Sigmoid colon (tissue), 4 donors: ENCODE results near the gene SH3BP5.

Source experiments
- CTCF ChIP-seq, 4 experiments: fragments of 450-650 bp in 3 of 4; fragments of 200-600 bp in 1 of 4; IDR thresholded peaks; one replicate each; pipeline ENCODE4 v1.5.1; 2016 to 2019; ENCODE audit warnings: antibody characterized with exemption in 4 of 4, mild to moderate bottlenecking in 3 of 4, moderate library complexity in 2 of 4
- EP300 ChIP-seq, 4 donors: sonication (generic); formaldehyde crosslinking; IDR thresholded peaks; one replicate each; pipeline ENCODE4 v1.6.1; 2017; ENCODE audit warnings: antibody characterized with exemption in 4 of 4
- POLR2A ChIP-seq, 2 donors: fragments of 450-650 bp; IDR thresholded peaks; one replicate each; pipeline ENCODE4 v1.6.1; 2016; ENCODE audit warnings: antibody characterized with exemption in 2 of 2, mild to moderate bottlenecking in 2 of 2, moderate library complexity in 2 of 2

GRCh38 chr3:15280853-15281532, 51.4 kb downstream of the SH3BP5 start:
- TF ChIP-seq CTCF (IDR thresholded peaks at IDR 0.05) (no peak), POLR2A (IDR thresholded peaks at IDR 0.05) (no peak), EP300 (IDR thresholded peaks at IDR 0.05) (no peak)
